ENCODE data around the gene ACOT12. TPM values are rescaled to one million over a fixed set of nuclear protein-coding genes. Genes with fewer than 3 reads are reported as not detected.
"Not testable (repeated sequence)": the region's sequence is repeated elsewhere in the genome, so short reads cannot be mapped to it uniquely, and the experiment has no call there.

ACOT12 gene
- total RNA-seq, 1 donor from 2014 or later, result not detected

DNA sequence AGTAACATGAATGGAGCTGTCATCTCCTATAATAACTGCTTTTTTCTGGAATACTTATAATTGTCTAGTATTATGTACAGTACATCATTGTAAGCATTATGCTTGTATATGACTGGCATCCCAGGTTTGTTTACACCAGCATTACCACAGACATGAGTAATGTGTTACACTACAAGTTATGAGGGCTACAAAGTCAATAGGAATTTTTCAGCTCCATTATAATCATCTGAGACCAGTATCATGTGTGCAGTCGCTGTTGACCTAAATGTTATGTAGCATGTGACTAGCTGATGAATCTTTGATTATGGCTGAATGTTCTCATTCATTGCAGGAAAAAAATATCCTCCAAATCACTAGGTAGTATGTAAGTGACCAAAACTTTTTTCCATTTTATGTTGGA, 90.4 kb downstream of the ACOT12 start:
- intact Hi-C loops (cut with DNase I), result loop anchor here (5.0 kb wide), 1 partner anchor 71 kb away; the partner anchor contains the start of gene CKMT2

DNA sequence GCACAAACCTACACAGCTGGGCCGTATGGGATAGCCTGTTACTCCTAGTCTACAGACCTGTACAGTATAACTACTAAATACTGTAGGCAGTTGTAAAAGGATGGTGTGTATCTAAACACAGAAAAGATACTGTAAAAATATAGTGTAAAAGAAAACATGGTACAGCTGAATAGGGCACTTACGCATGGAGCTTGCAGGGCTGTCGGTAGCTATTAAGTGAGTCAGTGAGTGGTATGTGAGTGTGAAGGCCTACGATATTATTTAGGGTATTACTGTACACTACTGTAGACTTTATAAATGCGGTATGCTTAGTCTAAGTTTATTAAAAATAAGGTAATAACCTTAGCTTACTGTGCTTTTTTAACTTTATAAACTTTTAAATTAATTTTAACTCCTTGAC, 91.3 kb downstream of the ACOT12 start:
- DNase-seq (ENCODE audit: low spot score), result no peak
- intact Hi-C loops (cut with DNase I), result loop anchor here (5.0 kb wide), 1 partner anchor 70 kb away; the partner anchor contains the start of gene CKMT2

More for the DNA sequence above, 90.4 kb downstream of the ACOT12 start:
- no peak for DNase-seq (ENCODE audit: low spot score)

DNA sequence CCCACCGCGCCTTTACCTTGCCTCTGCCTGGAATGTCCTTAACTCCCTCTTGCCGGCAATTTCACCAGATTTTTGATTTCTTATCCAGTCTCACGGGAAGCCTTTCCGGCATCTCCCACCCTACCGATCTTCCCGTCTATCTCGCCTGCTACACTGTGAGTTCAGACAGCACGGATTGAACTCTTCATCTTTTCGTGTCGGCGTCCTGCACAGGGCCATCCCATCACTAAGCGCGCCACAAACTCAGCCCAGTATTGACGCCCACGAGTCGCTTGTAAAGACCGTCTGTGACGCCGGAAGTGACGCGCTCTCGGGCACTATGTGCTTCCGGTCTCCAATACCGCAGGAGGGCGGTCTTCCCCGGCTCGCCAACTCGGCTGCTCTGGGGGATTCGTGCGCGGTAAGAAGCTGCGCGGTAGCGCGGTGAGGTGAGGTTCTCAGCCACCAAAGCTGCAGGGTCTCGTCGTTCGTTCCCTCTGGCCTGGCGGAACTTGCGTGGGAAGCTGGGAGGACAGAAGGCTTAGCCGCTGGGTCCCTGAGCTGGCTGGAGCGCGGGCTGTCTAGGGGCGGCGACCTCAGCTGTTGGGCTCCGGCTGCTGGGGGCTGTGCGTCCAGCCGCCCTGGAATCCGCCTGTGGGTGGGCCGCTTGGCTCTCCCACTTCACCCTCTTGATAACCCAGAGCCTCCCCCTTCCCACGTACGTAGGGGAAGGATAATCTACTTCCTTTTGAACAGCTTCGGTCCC, 92.5 kb downstream of the ACOT12 start, which contains the start of gene ZCCHC9:
TSS of gene ZCCHC9 (plus strand) at position 317 of the 745 bp plus-strand sequence. CDS start 3,171 bp downstream, outside the sequence.
- peak; percentile 97 for DNase-seq (ENCODE audit: low spot score)
- intact Hi-C loops (cut with DNase I), result loop anchor here (5.0 kb wide), 1 partner anchor 69 kb away; the partner anchor contains the start of gene CKMT2

DNA sequence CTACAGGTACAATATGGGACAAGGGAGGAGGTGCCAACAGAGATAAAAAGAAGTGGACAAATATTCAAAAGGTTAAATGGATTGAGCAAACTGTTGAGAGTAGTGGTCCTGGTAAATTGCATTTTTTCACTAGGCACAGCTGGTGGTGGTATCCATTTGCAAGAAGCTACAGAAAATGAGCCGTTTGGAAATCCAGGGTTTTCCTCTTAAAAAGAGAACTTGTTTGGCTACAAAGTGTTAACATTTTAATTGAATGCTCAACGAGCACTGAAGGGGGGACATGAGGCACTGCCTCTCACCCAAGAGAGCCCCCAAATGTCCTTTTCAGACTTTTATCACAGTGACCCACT, 93.0 kb downstream of the ACOT12 start:
- intact Hi-C loops (cut with DNase I), result loop anchor here (5.0 kb wide), 1 partner anchor 69 kb away; the partner anchor contains the start of gene CKMT2
- DNase-seq (ENCODE audit: low spot score), result no peak

DNA sequence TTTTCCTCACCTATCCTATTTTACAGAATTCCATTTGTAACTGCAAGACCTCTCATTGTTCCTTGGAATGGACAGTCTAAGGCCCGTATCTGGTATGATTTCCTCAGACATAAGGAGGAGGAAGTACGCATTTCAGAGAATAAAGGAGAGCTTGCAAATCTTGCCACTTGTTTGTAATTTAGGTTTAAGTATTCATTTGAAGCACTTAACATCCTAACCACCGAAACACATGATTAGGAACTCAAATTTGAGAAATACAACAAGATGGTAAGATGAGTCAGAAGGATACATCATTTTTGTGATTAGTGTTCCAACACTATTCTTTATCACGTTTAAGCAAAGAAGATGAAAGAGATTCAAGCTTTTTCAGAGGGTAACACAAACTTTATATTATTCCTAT, 96.4 kb downstream of the ACOT12 start:
- intact Hi-C loops (cut with DNase I), result no loop called here
- DNase-seq (ENCODE audit: low spot score), result no peak

DNA sequence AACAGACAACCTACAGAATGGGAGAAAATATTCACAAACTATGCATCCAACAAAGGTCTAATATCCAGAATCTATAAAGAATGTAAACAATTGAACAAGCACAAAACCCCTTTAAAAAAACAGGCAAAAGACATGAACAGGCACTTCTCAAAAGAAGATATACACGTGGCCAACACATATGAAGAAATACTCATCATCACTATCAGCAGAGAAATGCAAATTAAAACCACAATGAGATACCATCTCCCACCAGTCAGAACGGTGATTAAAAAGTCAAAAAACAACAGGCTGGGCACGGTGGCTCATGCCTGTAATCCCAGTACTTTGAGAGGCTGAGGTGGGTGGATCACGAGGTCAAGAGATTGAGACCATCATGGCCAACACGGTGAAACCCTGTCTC, 99.9 kb downstream of the ACOT12 start:
- intact Hi-C loops (cut with DNase I); DNase-seq (ENCODE audit: low spot score): not testable (repeated sequence)

DNA sequence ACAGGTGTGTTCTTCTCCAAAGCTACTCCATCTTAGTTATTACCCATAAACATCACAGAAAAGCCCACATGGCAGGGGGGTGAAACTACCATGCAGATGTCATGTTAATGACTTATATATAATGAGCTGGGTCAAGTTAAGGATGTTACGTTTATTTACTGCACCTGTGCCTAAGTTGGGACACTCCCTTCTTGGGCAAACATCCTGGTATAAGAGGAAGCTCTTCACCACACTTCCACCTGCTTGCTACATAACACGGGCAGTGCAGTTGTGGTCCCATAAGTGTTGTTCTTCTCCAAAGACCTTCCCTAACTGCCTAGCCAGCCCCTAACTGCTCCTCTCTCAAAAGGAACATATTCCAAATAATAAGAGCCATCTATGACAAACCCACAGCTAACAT, 101.8 kb downstream of the ACOT12 start:
- no peak for DNase-seq (ENCODE audit: low spot score)
- intact Hi-C loops (cut with DNase I), result no loop called here

DNA sequence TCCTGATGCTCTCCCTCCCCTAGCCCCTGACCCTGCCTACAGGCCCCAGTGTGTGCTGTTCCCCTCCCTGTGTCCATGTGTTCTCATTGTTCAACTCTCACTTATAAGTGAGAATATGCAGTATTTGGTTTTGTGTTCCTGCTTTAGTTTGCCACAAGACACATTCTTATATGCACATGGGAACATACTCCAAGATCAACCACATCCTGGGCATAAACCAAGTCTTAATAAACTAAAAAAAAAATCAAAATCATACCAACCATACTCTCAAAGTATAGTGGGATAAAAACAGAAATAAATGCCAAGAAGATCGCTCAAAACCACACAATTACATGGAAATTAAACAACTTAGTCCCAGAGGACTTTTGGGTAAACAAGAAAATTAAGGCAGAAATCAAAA, 103.8 kb downstream of the ACOT12 start:
- intact Hi-C loops (cut with DNase I), result no loop called here
- DNase-seq (ENCODE audit: low spot score), result no peak

DNA sequence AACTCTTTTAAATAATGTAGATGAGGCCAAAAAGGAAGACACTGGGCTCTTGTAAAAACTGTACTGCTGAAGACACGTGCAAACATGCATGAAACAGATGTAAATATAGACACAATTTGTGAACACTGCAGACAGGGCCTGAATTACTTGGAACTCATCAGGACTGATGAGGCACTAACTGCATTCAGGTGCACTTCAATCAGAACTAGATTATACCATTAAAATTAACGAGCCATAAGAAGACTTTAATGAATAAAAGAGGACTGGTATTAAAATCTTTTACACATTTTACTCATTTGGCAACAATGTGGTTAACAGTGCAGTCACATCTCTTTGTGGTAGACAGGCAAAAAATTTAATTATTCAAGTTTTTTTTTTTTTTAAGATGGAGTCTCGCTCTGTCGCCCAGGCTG, 105.9 kb downstream of the ACOT12 start:
- DNase-seq (ENCODE audit: low spot score), result no peak
- intact Hi-C loops (cut with DNase I), result no loop called here

DNA sequence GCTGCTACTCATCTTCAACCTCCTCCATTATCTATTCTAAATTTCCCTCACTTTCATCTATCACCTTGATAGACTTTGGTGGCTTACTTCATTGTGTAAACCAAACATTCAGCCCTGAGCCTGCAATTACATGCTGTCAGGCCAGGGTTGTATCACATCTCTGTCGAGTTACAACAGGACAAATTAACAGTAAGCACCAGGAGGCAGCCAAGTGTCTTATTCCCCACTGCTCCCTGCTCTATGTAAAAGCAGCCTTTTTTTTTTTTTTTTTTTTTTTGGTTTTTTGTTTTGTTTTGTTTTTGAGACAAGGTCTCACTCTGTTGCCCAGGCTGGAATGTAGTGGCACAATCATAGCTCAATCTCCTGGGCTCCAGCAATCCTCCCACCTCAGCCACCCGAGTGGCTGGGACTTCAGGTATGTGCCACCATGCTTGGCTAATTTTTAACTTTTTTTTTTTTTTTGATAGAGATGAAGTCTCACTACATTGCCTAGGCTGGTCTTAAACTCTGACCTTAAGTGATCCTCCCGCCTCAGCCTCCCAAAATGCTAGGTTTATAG, 107.8 kb downstream of the ACOT12 start:
- no peak for DNase-seq (ENCODE audit: low spot score)
- intact Hi-C loops (cut with DNase I), result no loop called here

DNA sequence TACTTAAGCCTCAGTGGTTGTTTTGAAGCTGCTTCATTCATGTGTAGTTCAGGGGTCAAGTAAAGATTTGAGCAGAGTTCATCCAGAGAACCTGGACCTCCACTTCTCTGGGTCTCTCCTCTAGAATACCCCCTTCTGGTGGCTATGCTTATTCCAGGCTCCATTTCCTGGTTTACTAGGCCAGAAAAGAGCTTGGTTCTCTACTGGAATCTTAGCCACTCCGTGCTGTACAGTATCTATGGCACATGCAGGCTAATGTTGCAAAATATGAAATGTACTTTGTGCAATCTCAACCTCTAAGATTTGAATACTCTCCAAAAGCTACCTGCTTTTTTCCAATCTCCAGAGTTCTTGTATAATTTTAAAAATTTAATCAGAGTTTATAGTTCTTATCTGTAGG, 110.0 kb downstream of the ACOT12 start:
- intact Hi-C loops (cut with DNase I), result no loop called here
- DNase-seq (ENCODE audit: low spot score), result no peak

Other genes starting within 250 kb of the ACOT12 start
- 1,231 TPM for gene CKMT2, start 160.8 kb downstream of the ACOT12 start, total RNA-seq
- gene ZCCHC9, start 92.5 kb downstream of the ACOT12 start, total RNA-seq, result 10.9 TPM